Parathyroid adenoma (tissue), 2 donors: ENCODE results near the gene FABP1.

Experiments
- H2AFZ ChIP-seq: fragments of 300-600 bp; sonication (generic); one replicate; pipeline ENCODE4 v1.7.0; 2017; ENCODE audit warnings: antibody characterized with exemption, mild to moderate bottlenecking
- H3K27ac ChIP-seq: fragments of 300-600 bp; sonication (generic); one replicate; pipeline ENCODE4 v1.7.0; 2017
- H3K27me3 ChIP-seq: fragments of 300-600 bp; sonication (generic); one replicate; pipeline ENCODE4 v1.7.0; 2017; ENCODE audit warnings: low read length; ENCODE audit not compliant: control insufficient read depth, insufficient read depth
- H3K36me3 ChIP-seq: fragments of 300-600 bp; sonication (generic); one replicate; pipeline ENCODE4 v1.7.0; 2017; ENCODE audit warnings: low read length; ENCODE audit not compliant: control insufficient read depth, insufficient read depth
- H3K4me1 ChIP-seq: fragments of 300-600 bp; sonication (generic); one replicate; pipeline ENCODE4 v1.7.0; 2017; ENCODE audit warnings: control low read depth
- H3K4me2 ChIP-seq: fragments of 300-600 bp; sonication (generic); one replicate; pipeline ENCODE4 v1.7.0; 2017; ENCODE audit warnings: low read length
- H3K4me3 ChIP-seq: fragments of 300-600 bp; sonication (generic); one replicate; pipeline ENCODE4 v1.7.0; 2017; ENCODE audit warnings: low read depth, low read length
- H3K79me2 ChIP-seq: fragments of 300-600 bp; sonication (generic); one replicate; pipeline ENCODE4 v1.7.0; 2017; ENCODE audit warnings: control low read depth
- H3K9ac ChIP-seq: fragments of 300-600 bp; sonication (generic); one replicate; pipeline ENCODE4 v1.7.0; 2017; ENCODE audit warnings: mild to moderate bottlenecking
- H3K9me3 ChIP-seq: fragments of 300-600 bp; sonication (generic); one replicate; pipeline ENCODE4 v1.7.0; 2017; ENCODE audit warnings: low read length; ENCODE audit not compliant: control insufficient read depth
- TF ChIP-seq, protein P1 (sequence below): fragments of 300-600 bp; sonication (generic); IDR thresholded peaks from one replicate; pipeline ENCODE4 v1.7.0; 2017; ENCODE audit warnings: antibody characterized with exemption, mild to moderate bottlenecking
- donor health status: primary hyperparathyroidism.

The FABP1 gene

DNA sequence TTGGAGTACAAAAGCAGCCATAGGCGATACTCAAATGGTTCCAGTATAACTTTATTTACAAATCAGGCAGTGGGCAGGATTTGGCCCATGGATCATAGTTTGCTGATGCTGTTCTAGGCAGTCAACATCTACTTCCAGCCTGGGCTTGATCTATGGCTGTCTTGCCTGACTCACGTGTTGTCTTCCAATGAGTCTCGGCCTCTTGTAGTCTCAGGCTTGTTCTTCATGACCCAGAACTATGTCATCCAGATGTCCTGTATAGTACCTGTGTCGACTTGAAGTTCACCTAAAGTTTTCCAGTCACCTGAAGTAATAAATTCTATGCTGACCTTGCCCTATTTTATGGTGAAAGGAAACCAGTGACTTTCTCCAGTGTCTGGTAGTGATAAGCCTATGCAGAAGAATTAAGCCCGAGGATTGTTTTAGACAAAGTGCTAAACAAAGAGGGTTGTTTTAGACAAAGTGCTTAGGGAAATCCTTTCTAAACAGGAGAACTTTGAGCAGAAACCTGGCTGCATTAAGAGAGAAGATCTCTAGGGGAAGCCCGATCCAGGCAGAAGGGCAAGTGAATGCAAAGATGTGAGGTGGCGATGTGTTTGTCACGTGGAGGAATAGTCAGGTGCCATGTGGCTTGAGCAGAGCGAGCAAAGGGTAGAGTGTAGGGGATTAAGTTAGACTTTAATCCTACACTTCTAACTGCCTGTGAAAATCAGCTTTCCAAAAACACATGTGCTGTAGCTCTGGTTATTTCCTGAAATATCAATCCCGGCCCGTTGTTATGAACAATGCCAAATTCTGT, 33.8 kb upstream of the FABP1 start:
- no peaks in the 10 kb centered on the region for H3K9me3 ChIP-seq
- no peaks in the 10 kb centered on the region for H3K79me2 ChIP-seq
- H2AFZ ChIP-seq = no peak overlapping the region
- H3K36me3 ChIP-seq = no peaks in the 10 kb centered on the region
- TF ChIP-seq, protein P1, sequence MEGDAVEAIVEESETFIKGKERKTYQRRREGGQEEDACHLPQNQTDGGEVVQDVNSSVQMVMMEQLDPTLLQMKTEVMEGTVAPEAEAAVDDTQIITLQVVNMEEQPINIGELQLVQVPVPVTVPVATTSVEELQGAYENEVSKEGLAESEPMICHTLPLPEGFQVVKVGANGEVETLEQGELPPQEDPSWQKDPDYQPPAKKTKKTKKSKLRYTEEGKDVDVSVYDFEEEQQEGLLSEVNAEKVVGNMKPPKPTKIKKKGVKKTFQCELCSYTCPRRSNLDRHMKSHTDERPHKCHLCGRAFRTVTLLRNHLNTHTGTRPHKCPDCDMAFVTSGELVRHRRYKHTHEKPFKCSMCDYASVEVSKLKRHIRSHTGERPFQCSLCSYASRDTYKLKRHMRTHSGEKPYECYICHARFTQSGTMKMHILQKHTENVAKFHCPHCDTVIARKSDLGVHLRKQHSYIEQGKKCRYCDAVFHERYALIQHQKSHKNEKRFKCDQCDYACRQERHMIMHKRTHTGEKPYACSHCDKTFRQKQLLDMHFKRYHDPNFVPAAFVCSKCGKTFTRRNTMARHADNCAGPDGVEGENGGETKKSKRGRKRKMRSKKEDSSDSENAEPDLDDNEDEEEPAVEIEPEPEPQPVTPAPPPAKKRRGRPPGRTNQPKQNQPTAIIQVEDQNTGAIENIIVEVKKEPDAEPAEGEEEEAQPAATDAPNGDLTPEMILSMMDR = no peak
- no peaks in the 10 kb centered on the region for H3K27me3 ChIP-seq
- no peak overlapping the region for H3K9ac ChIP-seq
- no peak overlapping the region for H3K4me2 ChIP-seq
- H3K27ac ChIP-seq = no peak overlapping the region
- no peak overlapping the region for H3K4me3 ChIP-seq
- no peaks in the 10 kb centered on the region for H3K4me1 ChIP-seq

GRCh38 chr2:88160517-88160916, 32.7 kb upstream of the FABP1 start:
- Histone ChIP-seq H3K79me2 (no peaks in the 10 kb centered on the region), H3K9ac (no peak overlapping the region), H3K4me2 (no peak overlapping the region), H3K27ac (no peak overlapping the region), H3K4me3 (no peak overlapping the region), H3K27me3 (no peaks in the 10 kb centered on the region), H3K36me3 (no peaks in the 10 kb centered on the region), H3K9me3 (no peaks in the 10 kb centered on the region), H3K4me1 (no peaks in the 10 kb centered on the region), H2AFZ (no peak overlapping the region)
- TF ChIP-seq, protein P1 = no peak

DNA sequence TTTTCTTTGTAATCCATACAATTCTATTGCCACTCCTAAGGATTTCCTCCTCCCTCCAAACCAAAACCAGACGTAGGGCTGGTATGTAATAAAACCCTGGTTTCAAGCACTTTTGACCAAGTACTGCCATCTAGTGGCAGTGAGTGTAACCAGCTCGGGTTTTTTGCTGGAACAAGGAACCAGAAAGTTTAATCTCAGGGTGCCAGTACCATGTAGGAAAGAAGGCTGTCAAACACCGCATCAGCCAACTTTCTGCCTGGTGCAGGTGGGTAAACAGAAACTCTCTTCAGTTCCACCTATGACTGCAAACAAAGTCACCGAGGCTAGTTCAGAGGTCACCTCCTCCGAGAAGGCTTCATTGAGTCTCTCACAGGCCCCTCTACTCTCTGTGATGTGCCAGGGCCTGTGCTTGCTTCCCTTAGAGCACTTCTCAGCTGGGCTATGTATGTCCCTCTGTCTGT, 32.1 kb upstream of the FABP1 start:
- Histone ChIP-seq H3K27ac (no peak overlapping the region), H3K79me2 (no peaks in the 10 kb centered on the region), H3K4me3 (no peak overlapping the region), H3K4me1 (no peaks in the 10 kb centered on the region), H3K36me3 (no peaks in the 10 kb centered on the region), H3K9me3 (no peaks in the 10 kb centered on the region), H3K9ac (no peak overlapping the region), H2AFZ (peak overlapping the region; percentile 25), H3K27me3 (no peaks in the 10 kb centered on the region), H3K4me2 (no peak overlapping the region)
- TF ChIP-seq, protein P1 = peak; percentile 87

- H3K79me2 ChIP-seq = no peaks in the 10 kb centered on the region
- H3K4me3 ChIP-seq = no peak overlapping the region
- TF ChIP-seq, protein P1 = no peak
- H3K27ac ChIP-seq = no peak overlapping the region
- H2AFZ ChIP-seq = peak overlapping the region; percentile 25
- no peaks in the 10 kb centered on the region for H3K36me3 ChIP-seq
- H3K9ac ChIP-seq = no peak overlapping the region
- no peaks in the 10 kb centered on the region for H3K4me1 ChIP-seq
- no peak overlapping the region for H3K4me2 ChIP-seq
- no peaks in the 10 kb centered on the region for H3K27me3 ChIP-seq
- no peaks in the 10 kb centered on the region for H3K9me3 ChIP-seq
Measured at GRCh38 chr2:88159481-88159880, 31.6 kb upstream of the FABP1 start.
